ENCODE measurements around the gene DNAI4. TPM values are rescaled to one million over a fixed set of nuclear protein-coding genes. Genes with fewer than 3 reads are reported as not detected.

Gene DNAI4
- total RNA-seq, 2 donors from 2014 or later = 4.6 to 6.7 TPM

- Mint-ChIP-seq H3K36me3 (ENCODE audit: low read depth) (no peaks in the 10 kb centered on the region), H3K4me3 (no peak overlapping the region), H3K27me3 (ENCODE audit: insufficient read depth) (peaks cover 4% of the 10 kb centered on the region), H3K27ac (no peak overlapping the region), H3K9me3 (no peaks in the 10 kb centered on the region), H3K4me1 (no peaks in the 10 kb centered on the region)
- Histone ChIP-seq H3K27me3 (ENCODE audit: control insufficient read depth, insufficient read depth, low read length, poor library complexity, severe bottlenecking) (no peaks in the 10 kb centered on the region), H3K36me3 (ENCODE audit: control insufficient read depth, insufficient read depth, low read length) (no peaks in the 10 kb centered on the region), H3K4me1 (ENCODE audit: control insufficient read depth, insufficient read depth, low read length) (no peaks in the 10 kb centered on the region), H3K27ac (ENCODE audit: low read depth, low read length) (no peak overlapping the region), H3K9me3 (ENCODE audit: control insufficient read depth, low read length) (no peaks in the 10 kb centered on the region), H3K4me3 (ENCODE audit: low read length) (no peak overlapping the region), H3K9ac (ENCODE audit: extremely low read depth, low read length, poor library complexity, severe bottlenecking) (no peak overlapping the region)
- no peak for DNase-seq
- WGBS, 2 experiments (ENCODE audit: insufficient coverage in 1 of 2, insufficient read length in 1 of 2) = 78% methylated on average over 2 of the region's 3 CpGs; no CpG with 5 or more reads in 1 of the 2 experiments
- TF ChIP-seq CTCF (conservative IDR thresholded peaks at IDR 0.05) = no peak
Observed at GRCh38 chr1:66831529-66832239, 93.0 kb downstream of the DNAI4 start.

- H3K36me3 ChIP-seq (ENCODE audit: control insufficient read depth, insufficient read depth, low read length) = no peaks in the 10 kb centered on the region
- Mint-ChIP-seq H3K36me3 (ENCODE audit: low read depth) (no peaks in the 10 kb centered on the region), H3K4me1 (no peaks in the 10 kb centered on the region), H3K27ac (no peak overlapping the region), H3K4me3 (no peak overlapping the region), H3K9me3 (peaks cover 3% of the 10 kb centered on the region), H3K27me3 (ENCODE audit: insufficient read depth) (no peaks in the 10 kb centered on the region)
- 93% methylated on average over 1 of the region's 1 CpG; no CpG with 5 or more reads in 1 of the 2 experiments for WGBS, 2 experiments (ENCODE audit: insufficient coverage in 1 of 2, insufficient read length in 1 of 2)
- H3K9ac ChIP-seq (ENCODE audit: extremely low read depth, low read length, poor library complexity, severe bottlenecking) = no peak overlapping the region
- H3K4me1 ChIP-seq (ENCODE audit: control insufficient read depth, insufficient read depth, low read length) = no peaks in the 10 kb centered on the region
- H3K9me3 ChIP-seq (ENCODE audit: control insufficient read depth, low read length) = no peaks in the 10 kb centered on the region
- H3K4me3 ChIP-seq (ENCODE audit: low read length) = no peak overlapping the region
- DNase-seq = no peak
- TF ChIP-seq CTCF (conservative IDR thresholded peaks at IDR 0.05) = no peak
- H3K27ac ChIP-seq (ENCODE audit: low read depth, low read length) = no peak overlapping the region
- no peaks in the 10 kb centered on the region for H3K27me3 ChIP-seq (ENCODE audit: control insufficient read depth, insufficient read depth, low read length, poor library complexity, severe bottlenecking)
Observed at GRCh38 chr1:66824771-66825170, 99.9 kb downstream of the DNAI4 start.

GRCh38 chr1:66809736-66810326, 114.8 kb downstream of the DNAI4 start:
- no peak for TF ChIP-seq CTCF (conservative IDR thresholded peaks at IDR 0.05)
- Mint-ChIP-seq H3K36me3 (ENCODE audit: low read depth) (no peaks in the 10 kb centered on the region), H3K27ac (no peak overlapping the region), H3K27me3 (ENCODE audit: insufficient read depth) (no peaks in the 10 kb centered on the region), H3K4me1 (no peaks in the 10 kb centered on the region), H3K4me3 (no peak overlapping the region), H3K9me3 (no peaks in the 10 kb centered on the region)
- H3K4me3 ChIP-seq (ENCODE audit: low read length) = no peak overlapping the region
- no peak overlapping the region for H3K27ac ChIP-seq (ENCODE audit: low read depth, low read length)
- no peak for DNase-seq
- 78 to 90% methylated on average over 1 of the region's 1 CpG for WGBS, 2 experiments (ENCODE audit: insufficient coverage in 1 of 2, insufficient read length in 1 of 2)
- no peaks in the 10 kb centered on the region for H3K36me3 ChIP-seq (ENCODE audit: control insufficient read depth, insufficient read depth, low read length)
- H3K4me1 ChIP-seq (ENCODE audit: control insufficient read depth, insufficient read depth, low read length) = no peaks in the 10 kb centered on the region
- no peak overlapping the region for H3K9ac ChIP-seq (ENCODE audit: extremely low read depth, low read length, poor library complexity, severe bottlenecking)
- no peaks in the 10 kb centered on the region for H3K27me3 ChIP-seq (ENCODE audit: control insufficient read depth, insufficient read depth, low read length, poor library complexity, severe bottlenecking)
- H3K9me3 ChIP-seq (ENCODE audit: control insufficient read depth, low read length) = no peaks in the 10 kb centered on the region
